Muscle of back (tissue), 11 donors: Measurements from ENCODE around the gene AP3M1. TPM values are rescaled to one million over a fixed set of nuclear protein-coding genes. Genes with fewer than 3 reads are reported as not detected.
A peak's percentile ranks its signal among the peaks of the same experiment; 100 is the strongest.
"Not testable (repeated sequence)": the region's sequence is repeated elsewhere in the genome, so short reads cannot be mapped to it uniquely, and the experiment has no call there.

ENCODE experiments used
- DNase-seq, 3 donors: peaks; one replicate each; pipeline versions ENCODE4 v3.0.0 to v3.0.0-alpha.2; 2013
- polyA plus RNA-seq, 10 donors: library from polyadenylated mRNA; unstranded; fragments of 120-200 nt; gene quantifications; one replicate each; pipeline ENCODE4 v1.2.1, GENCODE V29; 2013; ENCODE audit not compliant: insufficient read length in 10 of 10

Gene AP3M1
- polyA plus RNA-seq, 10 donors: 31.9 to 43.6 (median 38.1) TPM

DNA sequence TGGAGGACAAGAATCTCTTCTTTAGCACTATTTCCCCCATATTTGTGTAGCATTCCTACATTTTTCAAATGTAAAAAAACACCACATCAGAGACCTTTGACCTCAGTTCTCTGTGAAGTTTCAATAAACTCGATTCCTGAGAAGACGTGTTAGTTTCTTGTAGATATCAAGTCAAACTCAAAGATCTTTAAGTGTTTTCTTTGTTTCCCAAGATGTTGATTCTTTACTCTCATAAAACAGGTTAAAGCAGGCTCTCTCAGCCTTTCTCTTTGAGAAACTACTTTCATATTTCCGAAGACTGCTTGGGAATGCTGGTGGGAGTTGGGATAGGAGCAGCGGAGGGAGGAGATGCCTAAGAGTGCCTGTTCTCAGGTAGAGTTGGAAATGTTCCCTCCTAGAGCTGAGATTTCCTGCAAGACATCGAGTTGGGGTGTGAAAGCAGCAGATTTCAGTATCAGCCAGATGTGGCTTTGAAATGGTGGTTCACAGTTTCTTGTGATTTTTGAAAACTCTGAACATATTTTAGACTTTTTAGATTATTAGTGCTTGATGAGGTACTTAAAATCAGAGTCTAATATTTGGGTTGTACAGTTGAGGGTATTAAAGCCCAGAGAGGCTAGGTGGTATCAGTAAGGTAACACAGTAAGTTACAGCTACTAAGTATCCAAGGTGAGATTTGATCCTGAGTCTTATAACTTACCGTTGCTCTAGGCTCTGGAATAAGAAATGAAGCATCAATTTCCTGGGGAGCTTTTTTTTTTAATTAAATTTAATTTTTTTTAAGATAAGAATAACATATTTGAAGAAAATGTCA, 14.3 kb upstream of the AP3M1 start:
- DNase-seq: no peak

- DNase-seq: no peak
Measured at GRCh38 chr10:74163319-74164068, 12.9 kb upstream of the AP3M1 start.

DNA sequence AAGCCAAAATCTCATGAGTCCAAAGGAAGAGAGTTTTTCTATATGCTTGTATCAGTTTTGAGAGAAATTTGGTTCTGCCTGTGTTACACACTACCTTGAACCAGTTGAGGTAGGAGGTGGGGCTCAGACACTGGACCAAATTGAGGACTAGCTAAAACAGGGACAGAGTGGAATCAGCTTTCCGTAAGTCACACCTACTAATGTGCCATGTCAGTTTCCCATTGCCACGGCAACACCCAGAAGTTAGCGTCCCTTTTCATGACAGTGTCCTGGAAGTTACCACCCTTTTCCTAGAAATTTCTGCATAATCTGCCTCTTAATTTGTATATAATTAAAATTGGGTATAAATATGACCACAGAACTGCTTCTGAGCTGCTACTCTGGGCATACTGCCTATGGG, 9.4 kb upstream of the AP3M1 start:
- DNase-seq: no peak

DNA sequence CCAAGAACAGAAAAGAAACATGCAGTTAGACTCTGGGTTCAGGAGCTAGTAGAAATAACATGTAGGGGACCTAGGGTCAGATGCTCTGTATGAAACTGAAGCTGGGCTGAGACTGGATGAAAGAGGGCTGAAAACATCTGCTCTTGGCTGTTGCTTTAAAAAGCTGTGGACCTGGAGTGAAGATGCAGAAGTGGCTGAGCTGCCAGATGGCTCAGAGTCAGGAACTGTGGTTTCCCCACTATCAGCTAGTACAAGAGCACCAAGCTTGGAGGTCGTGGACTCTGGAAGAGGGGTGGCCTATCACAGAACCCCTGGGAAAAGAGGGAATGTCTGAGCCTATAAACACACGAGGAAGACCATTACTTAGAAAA, 6.3 kb upstream of the AP3M1 start:
- DNase-seq: peak in 2 of 3 donors; percentile 47 to 65

DNA sequence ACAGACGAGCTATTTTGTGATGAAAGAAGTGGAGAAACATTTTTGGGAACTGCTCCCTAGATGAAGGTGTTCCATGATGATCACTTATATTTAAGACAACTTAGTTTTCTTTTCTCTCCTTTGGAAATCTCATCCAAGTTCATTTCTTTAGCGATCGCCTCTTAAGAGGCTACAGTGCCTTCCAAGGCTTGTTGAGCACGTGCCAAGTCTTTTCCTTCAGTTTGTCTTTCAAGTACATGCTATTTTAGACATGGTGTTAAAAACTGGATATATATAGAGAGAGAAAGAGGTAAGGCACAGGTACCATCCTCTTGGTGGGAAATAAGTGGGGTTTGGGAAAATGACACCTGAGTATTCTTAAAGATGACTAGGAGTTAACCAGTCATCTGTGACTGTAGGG, 3.0 kb upstream of the AP3M1 start:
- no peak for DNase-seq

DNA sequence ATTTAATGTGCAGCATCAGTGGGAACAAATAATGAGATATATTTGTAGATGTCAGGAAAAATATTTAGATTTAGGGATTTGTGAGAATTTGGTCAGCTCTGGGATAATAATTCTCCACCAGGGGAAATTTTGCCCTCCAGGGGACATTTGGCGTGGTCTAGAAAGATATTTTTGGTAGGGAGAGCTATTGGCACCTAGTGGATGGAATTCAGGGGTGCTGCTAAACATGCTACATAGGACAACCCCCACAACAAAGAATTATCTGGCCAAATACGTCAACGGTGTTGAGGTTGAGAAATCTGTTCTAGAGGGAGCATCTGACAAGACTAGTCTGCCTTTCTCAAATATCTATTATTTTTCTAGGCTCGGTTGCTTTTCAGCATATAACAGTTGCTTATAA, 2.5 kb upstream of the AP3M1 start:
- DNase-seq: no peak

- DNase-seq: no peak
Measured at GRCh38 chr10:74151879-74152722, 1.5 kb upstream of the AP3M1 start.

DNA sequence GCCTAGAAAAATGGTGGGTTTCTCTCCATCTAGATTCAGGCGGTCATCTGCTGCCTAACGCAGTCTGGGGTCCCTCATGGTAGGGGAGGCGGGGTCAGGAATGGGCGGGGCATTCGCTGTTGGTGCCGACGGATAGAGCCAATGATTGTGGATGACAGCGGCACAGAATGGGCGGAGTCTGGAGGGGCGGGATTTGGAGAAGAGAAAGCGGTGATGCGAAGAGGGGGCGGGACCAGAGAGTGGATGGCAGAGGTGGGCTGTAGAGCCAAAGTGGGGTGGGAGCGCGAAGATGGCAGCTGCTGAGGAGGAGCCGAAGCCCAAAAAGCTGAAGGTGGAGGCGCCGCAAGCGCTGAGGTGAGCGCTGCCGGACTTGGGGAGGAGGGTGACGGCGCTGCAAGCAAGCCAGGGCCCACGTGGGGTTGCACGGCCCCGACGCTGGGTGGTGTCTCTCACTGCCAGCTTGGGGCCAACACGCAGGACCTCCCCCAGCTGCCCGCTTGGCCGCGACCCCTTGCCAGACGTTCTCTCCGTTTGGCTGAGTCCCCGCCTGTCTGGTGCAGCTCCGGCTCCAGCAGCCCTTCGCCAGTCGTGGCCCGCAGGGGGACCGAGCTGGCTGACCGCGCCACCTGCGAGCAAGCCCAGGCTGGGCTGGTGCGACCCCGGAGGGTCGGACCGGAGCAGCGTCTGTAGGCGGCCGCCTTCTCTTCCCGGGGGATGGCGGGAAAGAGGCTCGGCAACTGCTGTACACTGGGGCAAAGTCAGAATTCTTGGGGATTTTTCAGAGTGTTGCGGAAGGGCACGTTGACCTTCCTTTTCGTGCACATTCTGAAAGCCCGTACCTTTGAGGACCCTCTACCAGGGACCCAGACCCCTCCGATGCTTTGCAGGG, 606 bp upstream of the AP3M1 start, which contains the start of gene ADK:
Gene ADK (plus strand): TSS at position 232 of the 889 bp plus-strand sequence. CDS start 58 bp downstream, at position 290.
- DNase-seq: peak; percentile 99 to 100 (median 99)

DNA sequence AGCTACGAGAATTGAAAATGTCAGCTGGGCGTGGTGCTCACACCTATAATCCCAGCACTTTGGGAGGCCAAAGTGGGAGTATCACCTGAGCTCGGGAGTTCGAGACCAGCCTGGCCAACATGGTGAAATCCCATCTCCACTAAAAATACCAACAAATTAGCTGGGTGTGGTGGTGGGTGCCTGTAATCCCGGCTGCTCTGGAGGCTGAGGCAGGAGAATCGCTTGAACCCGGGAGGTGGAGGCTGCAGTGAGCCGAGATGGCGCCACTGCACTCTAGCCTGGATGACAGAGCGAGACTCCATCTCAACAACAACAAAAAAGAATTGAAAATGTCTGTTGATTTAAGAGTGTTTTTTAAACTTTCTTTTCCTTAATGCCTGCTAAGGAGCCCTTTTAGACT, 3.6 kb downstream of the AP3M1 start:
- DNase-seq: not testable (repeated sequence)

DNA sequence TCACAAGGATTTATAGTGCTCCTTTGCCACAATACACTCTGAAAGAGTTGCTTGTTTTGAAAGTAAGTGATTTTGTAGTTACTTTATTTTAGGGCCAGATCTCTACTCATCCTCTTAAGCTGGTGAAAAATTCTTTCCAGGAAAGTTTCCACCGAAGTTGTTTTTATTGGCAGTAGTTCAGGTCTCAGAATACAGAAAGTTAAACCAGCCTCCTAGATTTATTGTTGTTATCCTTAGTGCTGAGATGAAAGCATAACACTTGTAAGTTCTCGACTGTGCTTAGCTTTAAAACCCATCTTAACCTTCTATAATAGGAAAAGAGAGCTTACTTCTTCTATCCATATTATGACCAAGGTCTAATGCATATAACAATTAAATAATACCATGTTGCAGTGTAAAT, 5.5 kb downstream of the AP3M1 start:
- DNase-seq: peak; percentile 52 to 64 (median 54)

DNA sequence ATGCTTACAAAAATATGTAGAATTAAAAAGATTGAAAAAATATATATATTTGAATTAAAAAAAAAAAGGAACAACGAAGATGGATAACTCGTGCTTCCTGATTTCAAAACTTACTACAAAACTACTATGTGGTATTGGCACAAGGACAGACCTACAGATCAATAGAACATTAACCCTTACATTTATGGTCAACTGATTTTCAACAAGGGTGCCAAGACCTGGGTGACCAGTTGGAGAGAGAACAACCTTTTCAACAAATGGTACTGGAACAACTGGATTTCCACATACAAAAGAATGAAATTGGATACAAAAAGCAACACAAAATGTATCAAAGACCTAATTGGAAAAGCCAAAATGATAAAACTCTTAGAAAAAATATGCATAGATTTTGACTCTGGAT, 10.1 kb downstream of the AP3M1 start:
- DNase-seq: no peak

DNA sequence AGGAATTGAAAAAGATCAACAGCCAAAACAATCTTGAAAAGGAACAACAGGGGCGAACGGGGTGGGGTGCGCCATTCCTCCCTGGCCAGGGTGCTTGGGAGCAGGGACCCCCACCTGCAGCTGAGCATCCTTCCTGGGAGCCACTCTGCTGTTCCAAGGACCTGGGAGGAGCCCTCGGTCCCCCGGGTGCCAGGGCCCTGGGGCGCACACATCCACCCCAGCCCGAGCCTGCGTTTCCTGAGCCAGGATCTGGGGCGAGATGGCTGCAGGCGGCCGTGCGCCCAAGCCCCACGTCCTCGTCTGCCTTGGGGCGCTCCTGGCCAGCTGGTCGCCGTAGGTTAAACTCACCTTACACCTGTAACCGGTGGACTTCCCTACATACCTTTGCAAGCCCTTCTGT, 10.6 kb downstream of the AP3M1 start:
- no peak for DNase-seq

- DNase-seq: not testable (repeated sequence)
Measured at GRCh38 chr10:74138596-74138995, 12.0 kb downstream of the AP3M1 start.

DNA sequence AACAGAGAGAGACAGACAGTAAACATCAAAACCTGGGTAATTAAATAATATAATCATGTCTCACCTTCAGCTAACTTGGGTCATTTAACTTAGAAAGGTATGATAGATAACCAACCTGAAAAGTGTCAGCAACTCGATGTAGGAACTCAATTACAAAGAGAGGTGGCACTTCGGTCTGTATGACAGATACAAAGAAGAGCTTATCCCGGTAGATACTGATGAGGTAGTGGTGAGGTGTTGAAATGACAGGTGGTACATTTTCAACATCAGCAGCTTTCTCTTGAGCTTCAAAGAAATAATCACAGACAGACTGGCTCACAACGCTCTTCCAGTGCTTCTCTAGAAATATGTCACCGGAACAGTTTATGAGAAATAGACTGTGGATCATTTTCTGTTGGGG, 12.6 kb downstream of the AP3M1 start:
- no peak for DNase-seq

DNA sequence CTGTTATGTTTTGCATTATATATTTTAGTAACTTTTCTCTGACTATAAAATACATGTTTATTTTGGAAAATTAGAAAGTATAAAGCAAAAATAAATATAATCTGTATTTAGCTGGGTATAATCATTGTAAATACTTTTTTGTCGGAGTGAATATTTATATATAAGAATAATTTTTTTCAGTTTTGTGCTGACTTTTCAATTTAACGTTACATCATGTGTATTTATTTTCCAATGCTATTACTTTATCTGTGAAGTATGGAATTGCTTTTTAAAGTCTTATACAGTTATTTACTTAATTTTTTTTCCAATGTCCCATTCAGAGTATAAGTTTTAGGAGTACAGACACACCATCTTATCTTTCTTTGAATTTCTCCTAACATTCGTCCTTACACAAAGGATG, 15.2 kb downstream of the AP3M1 start:
- DNase-seq: no peak

GRCh38 chr10:74133923-74134820, 16.5 kb downstream of the AP3M1 start:
- DNase-seq: no peak

DNA sequence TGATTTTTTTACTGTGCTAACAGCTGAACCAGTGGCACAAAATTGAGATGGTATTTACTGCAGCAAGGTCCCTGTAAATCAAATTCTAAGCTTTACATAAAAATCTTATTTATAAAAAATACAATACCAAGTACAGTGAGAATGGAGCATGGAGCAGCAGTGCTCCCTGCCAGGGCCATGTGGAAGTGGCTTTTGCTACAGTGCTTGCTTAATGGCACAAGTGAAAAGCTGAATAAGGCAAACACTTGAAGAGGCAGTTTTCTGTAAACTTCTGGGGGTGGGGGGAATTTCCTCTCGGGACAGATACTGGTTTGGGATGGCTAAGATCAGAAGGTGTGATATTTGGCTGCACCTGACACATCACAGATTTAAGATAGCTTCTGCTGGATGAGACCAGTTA, 27.5 kb downstream of the AP3M1 start:
- no peak for DNase-seq

DNA sequence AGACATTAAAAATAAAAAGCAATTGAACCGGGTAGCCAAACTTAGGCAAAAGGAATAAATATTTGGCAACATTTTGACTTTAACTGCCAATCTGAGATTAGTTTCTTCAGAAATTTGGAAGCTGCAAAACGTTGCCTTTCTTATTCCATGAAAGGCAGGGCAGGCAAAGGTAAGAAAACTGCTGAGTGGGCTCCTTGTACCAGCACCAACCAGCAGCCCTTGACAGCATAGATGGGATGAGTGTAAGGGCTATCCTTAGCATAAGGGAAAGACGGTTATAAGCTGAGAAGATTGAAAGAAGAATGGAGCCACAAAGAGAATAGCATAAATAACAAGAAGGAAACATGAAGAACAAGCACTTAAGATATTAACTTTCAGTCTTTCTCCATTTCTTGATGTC, 28.6 kb downstream of the AP3M1 start:
- no peak for DNase-seq

- DNase-seq: no peak
Measured at GRCh38 chr10:74121368-74121767, 29.3 kb downstream of the AP3M1 start.

DNA sequence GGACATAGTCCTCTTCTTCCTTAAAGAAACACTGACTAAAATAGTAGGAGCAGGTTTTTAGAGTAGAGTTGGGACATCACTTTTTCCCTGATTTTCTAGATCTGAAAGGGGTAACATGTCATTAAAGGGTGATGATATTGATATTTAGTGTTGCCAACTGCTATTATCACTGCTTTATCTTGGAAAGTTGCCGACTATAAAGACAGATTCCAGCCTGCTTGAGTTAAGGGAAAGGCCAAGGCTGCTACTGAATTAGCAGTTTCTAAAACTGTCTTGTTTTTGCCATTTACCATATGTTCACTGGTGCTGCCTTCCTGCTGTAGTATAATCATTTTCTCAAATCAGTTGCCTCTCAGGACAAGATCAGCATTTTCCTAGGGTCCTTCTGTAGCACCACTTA, 29.7 kb downstream of the AP3M1 start:
- no peak for DNase-seq
